GM23338 (cell line): ENCODE data around the gene PHETA2. TPM values are rescaled to one million over a fixed set of nuclear protein-coding genes. Genes with fewer than 3 reads are reported as not detected.

Experiments used
- ATAC-seq: fragments of 200-7000 bp; cut with Tn5 transposase; 3 replicates; pipeline ENCODE4 v1.9.1; 2020
- DNase-seq: peaks from one replicate; pipeline ENCODE4 v3.0.0-alpha.2; 2015; ENCODE audit warnings: low spot score
- H2AFZ ChIP-seq: fragments of 200-600 bp; sonication (generic); 2 replicates; pipeline ENCODE4 v1.8.0; 2016; ENCODE audit warnings: antibody characterized with exemption, mild to moderate bottlenecking, moderate library complexity
- H3F3A ChIP-seq: fragments of 200-600 bp; sonication (generic); replicated peaks from 2 replicates; pipeline ENCODE4 v1.8.0; 2017; ENCODE audit warnings: antibody characterized with exemption, mixed run types, low read depth
- H3K27ac ChIP-seq: fragments of 200-600 bp; sonication (generic); 2 replicates; pipeline ENCODE4 v1.6.1; 2016; ENCODE audit warnings: low read depth
- H3K27me3 ChIP-seq: fragments of 200-600 bp; sonication (generic); 2 replicates; pipeline ENCODE4 v1.8.0; 2016; ENCODE audit warnings: mild to moderate bottlenecking, mixed run types, moderate library complexity; ENCODE audit not compliant: insufficient read depth
- H3K36me3 ChIP-seq: fragments of 200-600 bp; sonication (generic); 2 replicates; pipeline ENCODE4 v1.8.0; 2016; ENCODE audit warnings: mild to moderate bottlenecking; ENCODE audit not compliant: insufficient read depth
- H3K4me1 ChIP-seq: fragments of 200-600 bp; sonication (generic); 2 replicates; pipeline ENCODE4 v1.8.0; 2016; ENCODE audit warnings: mild to moderate bottlenecking, moderate library complexity; ENCODE audit not compliant: insufficient read depth
- H3K4me2 ChIP-seq: fragments of 200-600 bp; sonication (generic); 2 replicates; pipeline ENCODE4 v1.7.1; 2017; ENCODE audit warnings: mixed run types
- H3K4me3 ChIP-seq: fragments of 200-600 bp; sonication (generic); 2 replicates; pipeline ENCODE4 v1.6.1; 2016; ENCODE audit warnings: mixed run types
- H3K79me2 ChIP-seq: fragments of 200-600 bp; sonication (generic); replicated peaks from 2 replicates; pipeline ENCODE4 v1.8.0; 2017; ENCODE audit warnings: mild to moderate bottlenecking; ENCODE audit not compliant: insufficient read depth
- H3K9me2 ChIP-seq: fragments of 200-600 bp; sonication (generic); 2 replicates; pipeline ENCODE4 v1.8.0; 2017; ENCODE audit not compliant: insufficient read depth
- H4K20me1 ChIP-seq: fragments of 200-600 bp; sonication (generic); replicated peaks from 2 replicates; pipeline ENCODE4 v1.8.0; 2017; ENCODE audit warnings: mild to moderate bottlenecking; ENCODE audit not compliant: insufficient read depth
- H3K27ac Mint-ChIP-seq: 2 replicates; pipeline ENCODE4 v1.8.0; 2020; ENCODE audit warnings: inconsistent platforms, mild to moderate bottlenecking, moderate library complexity, mixed read lengths
- H3K27me3 Mint-ChIP-seq: 3 replicates; pipeline ENCODE4 v1.8.0; 2022; ENCODE audit warnings: low read depth, mild to moderate bottlenecking, moderate library complexity, mixed read lengths, inconsistent platforms; ENCODE audit not compliant: insufficient read depth, poor library complexity
- H3K36me3 Mint-ChIP-seq: 3 replicates; pipeline ENCODE4 v1.8.0; 2021; ENCODE audit warnings: low read depth, mild to moderate bottlenecking, inconsistent platforms, moderate library complexity, mixed read lengths
- H3K4me1 Mint-ChIP-seq: 3 replicates; pipeline ENCODE4 v1.8.0; 2020; ENCODE audit warnings: mild to moderate bottlenecking, inconsistent platforms, mixed read lengths
- H3K4me3 Mint-ChIP-seq: 3 replicates; pipeline ENCODE4 v1.8.0; 2021; ENCODE audit warnings: moderate library complexity, mild to moderate bottlenecking, inconsistent platforms, mixed read lengths
- H3K9me3 Mint-ChIP-seq: 3 replicates; pipeline ENCODE4 v1.8.0; 2020; ENCODE audit warnings: moderate library complexity, mild to moderate bottlenecking, inconsistent platforms, mixed read lengths
- CREB1 ChIP-seq: fragments of 250-450 bp; sonication (Bioruptor Pico); IDR thresholded peaks from 2 replicates; pipeline ENCODE4 v1.5.0; 2020; ENCODE audit warnings: low read depth, mild to moderate bottlenecking, moderate library complexity
- EZH2phosphoT487 ChIP-seq: fragments of 200-600 bp; sonication (generic); IDR thresholded peaks from one replicate; pipeline ENCODE4 v1.8.1; 2018; ENCODE audit warnings: antibody characterized with exemption; ENCODE audit not compliant: unreplicated experiment
- JUNB ChIP-seq: IDR thresholded peaks from one replicate; pipeline ENCODE4 v1.6.1; 2016; ENCODE audit warnings: antibody characterized with exemption; ENCODE audit not compliant: unreplicated experiment
- NANOG ChIP-seq: IDR thresholded peaks from 2 replicates; pipeline ENCODE4 v1.6.1; 2016; ENCODE audit warnings: antibody characterized with exemption, borderline replicate concordance
- POLR2AphosphoS5 ChIP-seq: IDR thresholded peaks from 2 replicates; pipeline ENCODE4 v1.6.1; 2016; ENCODE audit warnings: antibody characterized with exemption, low read depth
- ZNF462 ChIP-seq: fragments of 250-450 bp; sonication (Bioruptor Pico); IDR thresholded peaks from 2 replicates; pipeline ENCODE4 v1.5.0; 2020; ENCODE audit warnings: mild to moderate bottlenecking, moderate library complexity
- polyA plus RNA-seq: library from polyadenylated mRNA; unstranded; fragments of >200 nt; fragmentation: Nextera tagmentation; extraction: Ambion mirVana; gene quantifications from 2 replicates; pipeline ENCODE4 v1.2.1, GENCODE V29; 2016
- total RNA-seq: library from RNA; depleted of rRNA; stranded (reverse); fragments of >200 nt; shearing (Covaris generic); gene quantifications from 2 replicates; pipeline ENCODE4 v1.2.3, GENCODE V29; 2014

PHETA2 gene
- total and polyA plus RNA-seq, 2 experiments from 2014 or later = 4.5 to 7.6 TPM

- peak within 1 kb of the TSS; percentile 98 for H3K27ac Mint-ChIP-seq
- TF ChIP-seq JUNB (no peak), CREB1 (peak; percentile 81), POLR2AphosphoS5 (peak; percentile 85), EZH2phosphoT487 (no peak), NANOG (no peak)
Observed at GRCh38 chr22:42079319-42080251, 5.5 kb downstream of the PHETA2 start, which contains the start of gene SMDT1. Gene SMDT1, plus strand, starts transcription at chr22:42079700. Its CDS starts 69 bp downstream, at chr22:42079769.

DNA sequence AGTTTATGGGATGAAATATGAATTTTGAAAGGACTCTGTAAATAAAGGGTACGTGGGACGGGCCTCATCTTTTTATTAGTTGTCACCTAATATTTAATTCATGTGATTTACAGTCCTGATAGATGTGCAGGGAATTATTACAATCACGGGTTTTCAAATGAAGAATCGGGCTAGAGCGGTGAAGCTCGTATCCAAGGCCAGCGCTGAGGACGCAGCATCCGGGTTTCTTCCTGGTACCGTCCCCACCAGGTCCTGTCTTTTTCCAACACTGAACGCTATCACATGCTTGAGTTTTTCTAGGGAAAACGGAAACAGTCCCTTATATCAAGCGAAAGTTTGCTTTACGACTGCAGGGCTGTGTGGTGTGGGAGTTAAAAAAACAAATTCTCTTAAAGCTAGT is 6.2 kb downstream of the PHETA2 start:
- no peaks in the 10 kb centered on the region; the same call in 1 of the 2 replicates for H3K4me1 ChIP-seq
- Mint-ChIP-seq H3K4me3 (peak overlapping the region; percentile 97), H3K36me3 (peaks cover 27% of the 10 kb centered on the region), H3K27me3 (peaks cover 14% of the 10 kb centered on the region), H3K4me1 (peaks cover 16% of the 10 kb centered on the region), H3K27ac (no peak overlapping the region; the same call in 1 of the 2 replicates), H3K9me3 (no peaks in the 10 kb centered on the region)
- peaks cover 6% of the 10 kb centered on the region; the same call in 1 of the 2 replicates for H3K36me3 ChIP-seq
- H3K9me2 ChIP-seq = no peaks in the 10 kb centered on the region
- DNase-seq = peak; percentile 53
- ATAC-seq = peak; percentile 11; the same call in 2 of the 3 replicates
- H3K27ac ChIP-seq = no peak overlapping the region
- 0 out of 2 replicates have a peak, but pooled peaks cover 10% of the 10 kb centered on the region for H3K79me2 ChIP-seq
- no peak overlapping the region for H2AFZ ChIP-seq
- TF ChIP-seq ZNF462 (CRISPR knock-in tag) = no peak
- H3K27me3 ChIP-seq = no peaks in the 10 kb centered on the region
- H3K4me2 ChIP-seq = peak overlapping the region; percentile 87
- H3F3A ChIP-seq = peaks cover 7% of the 10 kb centered on the region; the same call in 1 of the 2 replicates
- peak overlapping the region; percentile 68 for H3K4me3 ChIP-seq
- 0 out of 2 replicates have a peak, but pooled peaks cover 4% of the 10 kb centered on the region for H4K20me1 ChIP-seq

More at GRCh38 chr22:42079319-42080251, 5.5 kb downstream of the PHETA2 start, which contains the start of gene SMDT1:
- ATAC-seq (peak; percentile 93), DNase-seq (peak; percentile 99)
- H3K9me2 ChIP-seq = no peaks in the 10 kb centered on the region
- peaks cover 22% of the 10 kb centered on the region for H3K4me1 Mint-ChIP-seq
- H3K27me3 Mint-ChIP-seq = peaks cover 12% of the 10 kb centered on the region
- H3K36me3 Mint-ChIP-seq = peaks cover 20% of the 10 kb centered on the region
- H4K20me1 ChIP-seq = 0 out of 2 replicates have a peak, but pooled peaks cover 4% of the 10 kb centered on the region
- H2AFZ ChIP-seq = peak within 1 kb of the TSS; percentile 88
- H3K27me3 ChIP-seq = no peaks in the 10 kb centered on the region
- H3F3A ChIP-seq = peaks cover 7% of the 10 kb centered on the region; the same call in 1 of the 2 replicates
- H3K4me1 ChIP-seq = peaks cover 5% of the 10 kb centered on the region; the same call in 1 of the 2 replicates
- peak within 1 kb of the TSS; percentile 92 for H3K27ac ChIP-seq
- H3K36me3 ChIP-seq = no peaks in the 10 kb centered on the region
- H3K79me2 ChIP-seq = peaks cover 7% of the 10 kb centered on the region; the same call in 1 of the 2 replicates
- H3K9me3 Mint-ChIP-seq = no peaks in the 10 kb centered on the region; the same call in 2 of the 3 replicates
- H3K4me2 ChIP-seq = peak within 1 kb of the TSS; percentile 87
- peak within 1 kb of the TSS; percentile 68 for H3K4me3 ChIP-seq
- peak within 1 kb of the TSS; percentile 97 for H3K4me3 Mint-ChIP-seq
